SJCRH30 (cell line): ENCODE measurements around the gene MYO1E. TPM values are rescaled to one million over a fixed set of nuclear protein-coding genes. Genes with fewer than 3 reads are reported as not detected.
"Not testable (repeated sequence)": the region's sequence is repeated elsewhere in the genome, so short reads cannot be mapped to it uniquely, and the experiment has no call there.

Source experiments
- DNase-seq, 2 experiments: peaks; one replicate each; pipeline ENCODE4 v3.0.0-alpha.2; 2015 to 2020
- H3K27ac ChIP-seq: fragments of 250-450 bp; sonication (Bioruptor Pico); 2 replicates; pipeline ENCODE4 v1.5.1; 2020; ENCODE audit warnings: mild to moderate bottlenecking, moderate library complexity
- H3K27me3 ChIP-seq: fragments of 250-450 bp; sonication (Bioruptor Pico); 2 replicates; pipeline ENCODE4 v1.5.1; 2020; ENCODE audit warnings: mild to moderate bottlenecking, moderate library complexity
- H3K36me3 ChIP-seq: fragments of 250-450 bp; sonication (Bioruptor Pico); 2 replicates; pipeline ENCODE4 v1.5.1; 2020; ENCODE audit warnings: mild to moderate bottlenecking, moderate library complexity
- H3K4me1 ChIP-seq: fragments of 250-450 bp; sonication (Bioruptor Pico); 2 replicates; pipeline ENCODE4 v1.5.1; 2020; ENCODE audit warnings: mild to moderate bottlenecking, moderate library complexity
- H3K4me3 ChIP-seq: fragments of 250-450 bp; sonication (Bioruptor Pico); 2 replicates; pipeline ENCODE4 v1.5.1; 2020; ENCODE audit warnings: mild to moderate bottlenecking, moderate library complexity
- H3K9me3 ChIP-seq: fragments of 250-450 bp; sonication (Bioruptor Pico); replicated peaks from 2 replicates; pipeline ENCODE4 v1.5.1; 2020; ENCODE audit warnings: mild to moderate bottlenecking, moderate library complexity
- total RNA-seq: library from RNA; depleted of rRNA; stranded (reverse); fragments of >200 nt; shearing (Covaris generic); gene quantifications from 2 replicates; pipeline ENCODE4 v1.2.3, GENCODE V29; 2014

Gene MYO1E
- total RNA-seq, 1 experiment from 2014 or later: 176 TPM

GRCh38 chr15:59174835-59175831 lies 197.5 kb downstream of the MYO1E start:
- H3K4me1 ChIP-seq: peaks cover 21% of the 10 kb centered on the region
- H3K27ac ChIP-seq: no peak overlapping the region; the same call in 1 of the 2 replicates
- H3K36me3 ChIP-seq: peaks cover 26% of the 10 kb centered on the region
- peak; percentile 73 to 85 for DNase-seq
- no peaks in the 10 kb centered on the region for H3K27me3 ChIP-seq
- no peak overlapping the region for H3K4me3 ChIP-seq
- H3K9me3 ChIP-seq: no peaks in the 10 kb centered on the region

- Histone ChIP-seq H3K4me1 (peaks cover 21% of the 10 kb centered on the region), H3K27ac (no peak overlapping the region; the same call in 1 of the 2 replicates), H3K4me3 (no peak overlapping the region)
These were observed 198.4 kb downstream of the MYO1E start for GRCh38 chr15:59174151-59174834.

GRCh38 chr15:59173194-59173593 lies 199.5 kb downstream of the MYO1E start:
- H3K9me3 ChIP-seq: no peaks in the 10 kb centered on the region
- H3K36me3 ChIP-seq: peaks cover 33% of the 10 kb centered on the region
- H3K4me3 ChIP-seq: no peak overlapping the region
- no peak overlapping the region for H3K27ac ChIP-seq
- H3K4me1 ChIP-seq: peaks cover 10% of the 10 kb centered on the region; the same call in 1 of the 2 replicates
- DNase-seq: no peak
- no peaks in the 10 kb centered on the region for H3K27me3 ChIP-seq

More at GRCh38 chr15:59174151-59174834, 198.4 kb downstream of the MYO1E start:
- Histone ChIP-seq H3K9me3 (no peaks in the 10 kb centered on the region), H3K36me3 (peaks cover 28% of the 10 kb centered on the region), H3K27me3 (no peaks in the 10 kb centered on the region)
- DNase-seq: no peak

- Histone ChIP-seq H3K36me3 (peaks cover 33% of the 10 kb centered on the region), H3K4me1 (peaks cover 6% of the 10 kb centered on the region; the same call in 1 of the 2 replicates), H3K4me3 (no peak overlapping the region), H3K27ac (no peak overlapping the region), H3K27me3 (no peaks in the 10 kb centered on the region), H3K9me3 (no peaks in the 10 kb centered on the region)
- no peak for DNase-seq
These were observed 200.3 kb downstream of the MYO1E start for GRCh38 chr15:59172289-59172901.

DNA sequence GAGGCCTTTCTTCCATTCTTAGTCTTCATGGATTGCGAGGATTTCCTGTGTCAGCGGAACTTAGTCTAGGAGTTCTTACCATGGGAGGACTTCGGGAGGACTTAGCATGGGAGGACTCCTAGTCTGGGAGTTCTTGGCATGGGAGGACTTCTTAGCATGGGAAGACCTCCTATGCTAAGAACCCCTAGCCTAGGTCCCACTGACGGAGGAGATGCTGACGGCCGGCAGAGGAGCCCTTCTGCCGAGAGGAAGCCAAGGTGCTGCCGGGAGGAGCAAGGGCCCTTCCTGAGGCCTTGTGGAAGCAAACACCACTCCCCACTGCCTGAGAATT lies 201.6 kb downstream of the MYO1E start:
- no peak for DNase-seq
- Histone ChIP-seq H3K4me1 (peaks cover 17% of the 10 kb centered on the region), H3K9me3 (no peaks in the 10 kb centered on the region), H3K36me3 (peaks cover 34% of the 10 kb centered on the region), H3K27me3 (no peaks in the 10 kb centered on the region), H3K27ac (no peak overlapping the region), H3K4me3 (no peak overlapping the region)

GRCh38 chr15:59170295-59171066 lies 202.2 kb downstream of the MYO1E start:
- H3K4me3 ChIP-seq: no peak overlapping the region
- H3K9me3 ChIP-seq: no peaks in the 10 kb centered on the region
- no peaks in the 10 kb centered on the region for H3K27me3 ChIP-seq
- H3K4me1 ChIP-seq: peaks cover 23% of the 10 kb centered on the region
- DNase-seq: no peak
- no peak overlapping the region for H3K27ac ChIP-seq
- H3K36me3 ChIP-seq: peaks cover 39% of the 10 kb centered on the region

DNA sequence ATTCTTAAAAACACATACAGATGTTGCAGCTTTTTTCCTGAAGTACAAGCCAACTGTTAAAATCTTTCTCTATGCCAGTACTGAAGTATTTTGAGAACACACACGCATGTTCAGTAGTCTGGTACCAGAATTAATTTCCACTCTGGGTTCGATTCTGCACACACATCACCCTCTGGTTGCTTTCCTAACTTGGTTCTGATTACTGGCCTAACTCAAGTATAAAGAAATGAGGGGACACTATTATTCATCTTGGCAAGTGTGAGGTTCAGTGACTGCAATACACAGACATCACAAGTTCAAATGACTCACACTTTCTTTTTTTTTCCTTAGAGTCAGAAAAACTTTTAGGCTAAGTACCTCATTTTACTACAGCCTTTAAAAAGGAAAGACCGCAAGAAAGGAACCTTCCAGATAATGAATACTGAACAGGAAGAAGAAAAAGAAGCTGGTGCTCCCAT lies 203.4 kb downstream of the MYO1E start:
- H3K36me3 ChIP-seq: peaks cover 41% of the 10 kb centered on the region
- H3K27ac ChIP-seq: no peak overlapping the region
- H3K4me3 ChIP-seq: no peak overlapping the region
- H3K9me3 ChIP-seq: no peaks in the 10 kb centered on the region
- peaks cover 19% of the 10 kb centered on the region for H3K4me1 ChIP-seq
- no peak for DNase-seq
- H3K27me3 ChIP-seq: no peaks in the 10 kb centered on the region

DNA sequence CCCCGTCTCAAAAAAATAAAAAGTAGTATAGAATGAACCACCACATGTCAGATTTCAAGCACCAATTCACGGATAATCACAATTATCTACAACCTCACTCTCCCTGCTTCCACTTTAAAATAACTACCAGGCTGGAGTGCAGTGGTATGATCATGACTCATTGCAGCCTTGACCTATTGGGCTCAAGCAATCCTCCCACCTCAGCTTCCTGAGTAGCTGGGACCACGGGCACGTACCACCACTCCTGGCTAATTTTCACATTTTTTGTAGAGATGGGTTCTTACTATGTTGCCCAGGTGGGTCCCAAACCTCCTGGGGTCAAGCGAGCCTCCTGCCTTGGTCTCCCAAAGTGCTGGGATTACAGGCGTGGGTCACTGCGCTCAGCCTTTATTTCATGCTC lies 204.1 kb downstream of the MYO1E start:
- Histone ChIP-seq H3K27me3 (no peaks in the 10 kb centered on the region), H3K27ac (no peak overlapping the region), H3K4me1 (peaks cover 19% of the 10 kb centered on the region), H3K4me3 (no peak overlapping the region), H3K9me3 (no peaks in the 10 kb centered on the region), H3K36me3 (peaks cover 41% of the 10 kb centered on the region)
- no peak for DNase-seq

- Histone ChIP-seq H3K27me3 (no peaks in the 10 kb centered on the region), H3K4me1 (peaks cover 19% of the 10 kb centered on the region), H3K27ac (no peak overlapping the region), H3K9me3 (no peaks in the 10 kb centered on the region), H3K4me3 (no peak overlapping the region), H3K36me3 (peaks cover 38% of the 10 kb centered on the region)
- peak in 1 of 2 experiments; percentile 31 for DNase-seq
These were observed 205.9 kb downstream of the MYO1E start for GRCh38 chr15:59166601-59167265.

- Histone ChIP-seq H3K27ac (no peak overlapping the region), H3K36me3 (peaks cover 39% of the 10 kb centered on the region), H3K9me3 (no peaks in the 10 kb centered on the region), H3K4me3 (no peak overlapping the region), H3K27me3 (no peaks in the 10 kb centered on the region), H3K4me1 (peaks cover 19% of the 10 kb centered on the region)
- DNase-seq: no peak
These were observed 206.5 kb downstream of the MYO1E start for GRCh38 chr15:59166166-59166565.

- Histone ChIP-seq H3K27ac (no peak overlapping the region), H3K36me3 (peaks cover 39% of the 10 kb centered on the region)
- peak in 1 of 2 experiments; percentile 36 for DNase-seq
These were observed 206.9 kb downstream of the MYO1E start for GRCh38 chr15:59165726-59166125.

GRCh38 chr15:59162080-59162479 lies 210.6 kb downstream of the MYO1E start:
- Histone ChIP-seq H3K36me3 (peaks cover 40% of the 10 kb centered on the region), H3K4me1 (peaks cover 18% of the 10 kb centered on the region)
- H3K9me3 ChIP-seq, H3K27ac ChIP-seq, H3K27me3 ChIP-seq, DNase-seq, H3K4me3 ChIP-seq: not testable (repeated sequence)

More at GRCh38 chr15:59165726-59166125, 206.9 kb downstream of the MYO1E start:
- Histone ChIP-seq H3K4me3 (no peak overlapping the region), H3K4me1 (peaks cover 19% of the 10 kb centered on the region), H3K27me3 (no peaks in the 10 kb centered on the region), H3K9me3 (no peaks in the 10 kb centered on the region)

GRCh38 chr15:59160880-59161593 lies 211.6 kb downstream of the MYO1E start:
- no peak overlapping the region for H3K4me3 ChIP-seq
- H3K4me1 ChIP-seq: peaks cover 8% of the 10 kb centered on the region; the same call in 1 of the 2 replicates
- no peak overlapping the region for H3K27ac ChIP-seq
- H3K9me3 ChIP-seq: no peaks in the 10 kb centered on the region
- H3K36me3 ChIP-seq: peaks cover 41% of the 10 kb centered on the region
- no peak for DNase-seq
- no peaks in the 10 kb centered on the region for H3K27me3 ChIP-seq
